Upper lobe of left lung (tissue), 6 donors: Measurements from ENCODE around the gene GJB2. TPM values are rescaled to one million over a fixed set of nuclear protein-coding genes. Genes with fewer than 3 reads are reported as not detected.

ENCODE experiments used
- ATAC-seq, 2 donors: fragments of 200-7000 bp; cut with Tn5 transposase; one replicate each; pipeline ENCODE4 v1.9.1; 2022; ENCODE audit warnings: mild to moderate bottlenecking in 2 of 2, moderate library complexity in 2 of 2; ENCODE audit not compliant: low FRiP score in 2 of 2
- DNase-seq, 2 donors: peaks; one replicate each; pipeline ENCODE4 v3.0.0-alpha.2; 2019 to 2020
- H3K27ac ChIP-seq, 4 donors: fragments of 200-600 bp; sonication (generic); one replicate each; pipeline ENCODE4 v1.5.1; 2016 to 2019
- H3K27me3 ChIP-seq, 4 donors: fragments of 200-600 bp; sonication (generic); one replicate each; pipeline ENCODE4 v1.5.1; 2017 to 2019
- H3K36me3 ChIP-seq, 4 donors: fragments of 200-600 bp; sonication (generic); one replicate each; pipeline ENCODE4 v1.5.1; 2016 to 2019
- H3K4me1 ChIP-seq, 4 donors: fragments of 200-600 bp; sonication (generic); one replicate each; pipeline ENCODE4 v1.5.1; 2018 to 2019
- H3K4me3 ChIP-seq, 4 donors: fragments of 200-600 bp; sonication (generic); one replicate each; pipeline ENCODE4 v1.5.1; 2017 to 2019; ENCODE audit warnings: mild to moderate bottlenecking in 2 of 4, moderate library complexity in 1 of 4
- H3K9me3 ChIP-seq, 4 donors: fragments of 200-600 bp; sonication (generic); one replicate each; pipeline ENCODE4 v1.5.1; 2018 to 2019
- EP300 ChIP-seq, 4 donors: sonication (generic); formaldehyde crosslinking; IDR thresholded peaks; one replicate each; pipeline ENCODE4 v1.5.1; 2017; ENCODE audit warnings: antibody characterized with exemption in 4 of 4, control low read depth in 2 of 4
- POLR2A ChIP-seq, 4 donors: fragments of 450-650 bp; IDR thresholded peaks; one replicate each; pipeline ENCODE4 v1.5.1; 2016 to 2017; ENCODE audit warnings: antibody characterized with exemption in 4 of 4, mild to moderate bottlenecking in 2 of 4
- POLR2AphosphoS5 ChIP-seq, 2 donors: sonication (generic); formaldehyde crosslinking; IDR thresholded peaks; one replicate each; pipeline ENCODE4 v1.5.1; 2017; ENCODE audit warnings: antibody characterized with exemption in 2 of 2
- WGBS, 2 donors: methylation state at CpG; one replicate each; pipeline ENCODE4 v1.1.5; 2017 to 2018; 5-methylcytosine and 5-hydroxymethylcytosine counted together
- total RNA-seq, 6 donors: library from RNA; depleted of rRNA in 4 of 6; stranded (reverse); fragments of >200 nt in 4 of 6; gene quantifications; one replicate each; pipeline versions ENCODE4 v1.1.0 to v1.2.1, GENCODE V29; 2016 to 2021
- TF ChIP-seq, protein P1 (sequence below), 6 experiments: fragments of 450-650 bp in 4 of 6; fragments of 200-600 bp in 2 of 6; sonication (generic) in 2 of 6; IDR thresholded peaks; one replicate each; pipeline ENCODE4 v1.5.1; 2016 to 2019; ENCODE audit warnings: antibody characterized with exemption in 6 of 6
- donor health status: DM: no; HTN: no; CAD: no; lungs with moderate emphysema.
- donor health status: DM: no; HTN: yes; CAD: no; lungs with severe emphysema.

Gene GJB2
- total RNA-seq, 6 donors from 2014 or later = 0.31 to 1.5 (median 0.76) TPM; not detected in 1

DNA sequence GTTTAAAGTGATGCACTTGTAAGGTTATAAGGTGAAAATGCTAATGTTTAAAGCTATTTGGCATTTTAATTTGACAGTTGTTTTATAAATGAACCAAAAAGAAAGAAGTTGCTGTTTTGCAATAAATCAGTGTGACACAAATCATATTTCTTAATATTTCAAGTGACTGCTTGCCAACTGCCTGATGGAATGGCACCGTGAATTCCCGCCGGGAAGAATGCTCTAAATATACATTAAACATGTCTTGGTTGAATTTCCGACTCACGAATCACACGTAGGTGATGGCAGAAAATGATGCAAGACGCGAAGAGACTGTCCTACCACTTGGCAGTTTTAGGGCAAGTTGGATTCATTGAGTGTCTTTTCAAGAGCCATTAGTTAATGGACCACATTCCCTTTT, 3.1 kb upstream of the GJB2 start:
- DNase-seq (no peak), ATAC-seq (no peak)
- H3K9me3 ChIP-seq = no peaks in the 10 kb centered on the region
- peaks cover 25 to 30% (median 28%) of the 10 kb centered on the region in 4 donors for H3K4me1 ChIP-seq
- WGBS, 2 donors = 68 to 69% methylated on average over 8 of the region's 8 CpGs
- TF ChIP-seq POLR2AphosphoS5 (IDR thresholded peaks at IDR 0.05) (no peak), EP300 (IDR thresholded peaks at IDR 0.05) (no peak), POLR2A (IDR thresholded peaks at IDR 0.05) (no peak)
- TF ChIP-seq, protein P1, sequence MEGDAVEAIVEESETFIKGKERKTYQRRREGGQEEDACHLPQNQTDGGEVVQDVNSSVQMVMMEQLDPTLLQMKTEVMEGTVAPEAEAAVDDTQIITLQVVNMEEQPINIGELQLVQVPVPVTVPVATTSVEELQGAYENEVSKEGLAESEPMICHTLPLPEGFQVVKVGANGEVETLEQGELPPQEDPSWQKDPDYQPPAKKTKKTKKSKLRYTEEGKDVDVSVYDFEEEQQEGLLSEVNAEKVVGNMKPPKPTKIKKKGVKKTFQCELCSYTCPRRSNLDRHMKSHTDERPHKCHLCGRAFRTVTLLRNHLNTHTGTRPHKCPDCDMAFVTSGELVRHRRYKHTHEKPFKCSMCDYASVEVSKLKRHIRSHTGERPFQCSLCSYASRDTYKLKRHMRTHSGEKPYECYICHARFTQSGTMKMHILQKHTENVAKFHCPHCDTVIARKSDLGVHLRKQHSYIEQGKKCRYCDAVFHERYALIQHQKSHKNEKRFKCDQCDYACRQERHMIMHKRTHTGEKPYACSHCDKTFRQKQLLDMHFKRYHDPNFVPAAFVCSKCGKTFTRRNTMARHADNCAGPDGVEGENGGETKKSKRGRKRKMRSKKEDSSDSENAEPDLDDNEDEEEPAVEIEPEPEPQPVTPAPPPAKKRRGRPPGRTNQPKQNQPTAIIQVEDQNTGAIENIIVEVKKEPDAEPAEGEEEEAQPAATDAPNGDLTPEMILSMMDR (IDR thresholded peaks at IDR 0.05) = no peak
- H3K4me3 ChIP-seq = no peak overlapping the region
- no peak overlapping the region for H3K27ac ChIP-seq
- no peaks in the 10 kb centered on the region for H3K36me3 ChIP-seq
- peaks cover 0 to 37% (median 19%) of the 10 kb centered on the region in 4 donors for H3K27me3 ChIP-seq

- Histone ChIP-seq H3K36me3 (no peaks in the 10 kb centered on the region), H3K4me1 (peaks cover 25 to 30% (median 28%) of the 10 kb centered on the region in 4 donors), H3K9me3 (no peaks in the 10 kb centered on the region), H3K27me3 (peaks cover 0 to 37% (median 19%) of the 10 kb centered on the region in 4 donors), H3K27ac (no peak overlapping the region), H3K4me3 (peak overlapping the region in 1 of 4 donors; percentile 61)
- TF ChIP-seq POLR2AphosphoS5 (IDR thresholded peaks at IDR 0.05) = no peak
- TF ChIP-seq EP300 (IDR thresholded peaks at IDR 0.05) = no peak
- TF ChIP-seq, protein P1 (IDR thresholded peaks at IDR 0.05) = no peak
- no peak for TF ChIP-seq POLR2A (IDR thresholded peaks at IDR 0.05)
- WGBS, 2 donors = 21 to 31% methylated on average over 23 to 27 of the region's 27 CpGs
- ATAC-seq (peak in 1 of 2 donors; percentile 6), DNase-seq (no peak)
These were observed 1.3 kb upstream of the GJB2 start for GRCh38 chr13:20193907-20194631.

- Histone ChIP-seq H3K4me1 (peaks cover 25 to 34% (median 28%) of the 10 kb centered on the region in 4 donors), H3K36me3 (no peaks in the 10 kb centered on the region), H3K27me3 (peaks cover 0 to 37% (median 19%) of the 10 kb centered on the region in 4 donors), H3K4me3 (peak overlapping the region; percentile 21 to 62 (median 56)), H3K9me3 (no peaks in the 10 kb centered on the region), H3K27ac (no peak overlapping the region)
- TF ChIP-seq POLR2A (IDR thresholded peaks at IDR 0.05) (no peak), POLR2AphosphoS5 (IDR thresholded peaks at IDR 0.05) (no peak), EP300 (IDR thresholded peaks at IDR 0.05) (no peak)
- TF ChIP-seq, protein P1 (IDR thresholded peaks at IDR 0.05) = no peak
- peak in 1 of 2 donors; percentile 12 for ATAC-seq
- WGBS, 2 donors = 1 to 3% methylated on average over 14 to 43 of the region's 53 CpGs
- DNase-seq = peak in 1 of 2 donors; percentile 84
These were observed 596 bp upstream of the GJB2 start for GRCh38 chr13:20193162-20193906.

GRCh38 chr13:20192158-20192835, 441 bp downstream of the GJB2 start:
- H3K4me3 ChIP-seq = peak overlapping the region; percentile 21 to 62 (median 56)
- H3K27me3 ChIP-seq = peaks cover 0 to 37% (median 19%) of the 10 kb centered on the region in 4 donors
- peaks cover 25 to 34% (median 28%) of the 10 kb centered on the region in 4 donors for H3K4me1 ChIP-seq
- TF ChIP-seq, protein P1 (IDR thresholded peaks at IDR 0.05) = no peak
- no peak for TF ChIP-seq EP300 (IDR thresholded peaks at IDR 0.05)
- no peak for TF ChIP-seq POLR2A (IDR thresholded peaks at IDR 0.05)
- no peak for TF ChIP-seq POLR2AphosphoS5 (IDR thresholded peaks at IDR 0.05)
- WGBS, 2 donors = 1% methylated on average over 42 of the region's 73 CpGs; no CpG with 5 or more reads in 1 of the 2 donors
- H3K27ac ChIP-seq = peak overlapping the region in 1 of 4 donors; percentile 8
- H3K36me3 ChIP-seq = no peaks in the 10 kb centered on the region
- DNase-seq (peak; percentile 35 to 87), ATAC-seq (peak in 1 of 2 donors; percentile 27)
- H3K9me3 ChIP-seq = no peaks in the 10 kb centered on the region
